Natural killer cell treated with Interleukin-12 subunit alpha and Interleukin-12 subunit beta and Interleukin-15 and Interleukin-18, amount 100 ng/mL, for 72 hours (primary cell): ENCODE data around the gene PLCB2. TPM values are rescaled to one million over a fixed set of nuclear protein-coding genes. Genes with fewer than 3 reads are reported as not detected.

Experiments used
- ATAC-seq, 2 donors: fragments of 150-1000 bp; cut with Tn5 transposase in 1 of 2; sonication (Bioruptor Pico), chemical (Tn5 transposase) in 1 of 2; 2 replicates each; pipeline ENCODE4 v1.10.0; 2021
- DNase-seq: peaks from one replicate; pipeline ENCODE4 v3.0.0; 2022; ENCODE audit warnings: low spot score
- H3K27ac Mint-ChIP-seq, 2 donors: 1 replicate in 1 of 2; 2 replicates in 1 of 2; pipeline ENCODE4 v1.8.0; 2022; ENCODE audit warnings: mixed read lengths in 2 of 2, mild to moderate bottlenecking in 1 of 2, moderate library complexity in 1 of 2
- H3K27me3 Mint-ChIP-seq, 2 donors: 1 replicate in 1 of 2; 2 replicates in 1 of 2; pipeline ENCODE4 v1.8.0; 2022; ENCODE audit warnings: mixed read lengths in 2 of 2
- H3K36me3 Mint-ChIP-seq: one replicate; pipeline ENCODE4 v1.8.0; 2022; ENCODE audit warnings: mixed read lengths
- H3K4me1 Mint-ChIP-seq, 2 donors: 1 replicate in 1 of 2; 2 replicates in 1 of 2; pipeline ENCODE4 v1.8.0; 2022; ENCODE audit warnings: low read depth in 2 of 2, mixed read lengths in 2 of 2, mild to moderate bottlenecking in 1 of 2
- H3K4me3 Mint-ChIP-seq: one replicate; pipeline ENCODE4 v1.8.0; 2022; ENCODE audit warnings: mixed read lengths
- H3K9me3 Mint-ChIP-seq: 2 replicates; pipeline ENCODE4 v1.8.0; 2022; ENCODE audit warnings: mixed read lengths
- total RNA-seq, 2 donors: library from RNA; stranded (reverse); gene quantifications; one replicate each; pipeline ENCODE4 v1.2.3, GENCODE V29; 2022

The PLCB2 gene
- total RNA-seq, 2 donors from 2014 or later, result 90.5 to 109 TPM

DNA sequence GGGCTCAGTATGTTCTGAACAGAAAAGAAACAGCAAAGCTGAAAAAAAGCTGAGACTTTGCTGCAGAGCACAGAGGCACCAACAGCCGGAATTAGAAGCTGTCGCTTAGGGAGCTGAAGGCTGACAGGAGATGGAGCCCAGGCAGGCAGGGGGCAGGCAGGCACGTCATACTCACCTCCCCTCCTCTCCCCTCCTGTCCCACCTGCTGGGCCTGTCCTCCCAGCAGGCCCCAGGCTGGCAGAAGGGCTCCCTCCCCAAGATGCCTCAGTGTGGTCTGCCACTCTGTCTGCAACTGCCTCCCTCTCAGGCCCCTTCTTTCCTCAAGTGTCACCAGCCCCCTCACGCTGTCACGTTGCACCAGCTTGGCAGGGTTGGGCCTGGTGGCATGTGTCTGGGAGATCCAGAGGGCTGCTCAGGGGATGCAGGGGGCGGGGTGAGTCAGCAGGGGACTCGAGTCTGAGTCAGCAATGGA lies 21.6 kb downstream of the PLCB2 start:
- H3K4me1 Mint-ChIP-seq, result peaks cover under 1 to 5% of the 10 kb centered on the region in 2 donors
- no peaks in the 10 kb centered on the region for H3K36me3 Mint-ChIP-seq
- H3K27me3 Mint-ChIP-seq, result peaks cover 0 to 1% of the 10 kb centered on the region in 2 donors
- no peak for DNase-seq
- no peak overlapping the region for H3K27ac Mint-ChIP-seq
- ATAC-seq, result no peak
- no peaks in the 10 kb centered on the region for H3K9me3 Mint-ChIP-seq
- no peak overlapping the region for H3K4me3 Mint-ChIP-seq

GRCh38 chr15:40285554-40286011 lies 22.2 kb downstream of the PLCB2 start:
- Mint-ChIP-seq H3K9me3 (no peaks in the 10 kb centered on the region), H3K4me3 (no peak overlapping the region), H3K27me3 (peaks cover 0 to 4% of the 10 kb centered on the region in 2 donors), H3K36me3 (no peaks in the 10 kb centered on the region), H3K27ac (no peak overlapping the region), H3K4me1 (peaks cover 4 to 6% of the 10 kb centered on the region in 2 donors)
- no peak for DNase-seq
- no peak for ATAC-seq

DNA sequence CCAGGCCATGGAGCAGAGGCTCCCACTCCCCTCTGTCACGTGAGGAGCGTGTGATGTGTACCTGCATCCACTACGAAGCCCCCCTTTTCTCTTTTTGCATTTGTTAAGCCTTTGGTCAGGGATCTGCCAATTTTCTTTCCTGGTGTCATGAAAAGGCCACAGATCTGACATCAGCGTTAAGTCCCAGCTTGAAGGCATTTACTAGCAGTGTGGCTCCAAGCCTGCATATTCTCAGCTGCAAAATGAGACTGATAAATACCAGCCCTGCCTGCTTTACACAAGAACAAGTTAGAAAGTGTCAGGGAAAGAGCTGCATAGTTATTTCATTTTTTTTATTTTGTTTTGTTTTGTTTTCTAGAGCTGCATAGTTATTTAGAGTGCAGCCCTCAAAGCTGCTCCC lies 22.6 kb downstream of the PLCB2 start:
- Mint-ChIP-seq H3K4me3 (no peak overlapping the region), H3K27me3 (peaks cover 0 to 4% of the 10 kb centered on the region in 2 donors), H3K27ac (no peak overlapping the region), H3K4me1 (peaks cover 4 to 6% of the 10 kb centered on the region in 2 donors), H3K36me3 (no peaks in the 10 kb centered on the region), H3K9me3 (no peaks in the 10 kb centered on the region)
- DNase-seq (no peak), ATAC-seq (no peak)

- Mint-ChIP-seq H3K9me3 (no peaks in the 10 kb centered on the region), H3K27ac (no peak overlapping the region), H3K4me1 (peaks cover 2 to 4% of the 10 kb centered on the region in 2 donors), H3K27me3 (peaks cover 3 to 6% of the 10 kb centered on the region in 2 donors), H3K36me3 (no peaks in the 10 kb centered on the region), H3K4me3 (no peak overlapping the region)
- ATAC-seq, result no peak
- DNase-seq, result no peak
Observed at GRCh38 chr15:40283615-40284300, 24.0 kb downstream of the PLCB2 start.

- peaks cover 4 to 5% of the 10 kb centered on the region in 2 donors for H3K4me1 Mint-ChIP-seq
- peaks cover 10 to 13% of the 10 kb centered on the region in 2 donors for H3K27me3 Mint-ChIP-seq
- no peak for DNase-seq
Observed at GRCh38 chr15:40282869-40283614, 24.7 kb downstream of the PLCB2 start, which contains the start of gene ANKRD63. Gene ANKRD63, minus strand, starts transcription at chr15:40283064. Its CDS starts 478 bp downstream, at chr15:40282586.

DNA sequence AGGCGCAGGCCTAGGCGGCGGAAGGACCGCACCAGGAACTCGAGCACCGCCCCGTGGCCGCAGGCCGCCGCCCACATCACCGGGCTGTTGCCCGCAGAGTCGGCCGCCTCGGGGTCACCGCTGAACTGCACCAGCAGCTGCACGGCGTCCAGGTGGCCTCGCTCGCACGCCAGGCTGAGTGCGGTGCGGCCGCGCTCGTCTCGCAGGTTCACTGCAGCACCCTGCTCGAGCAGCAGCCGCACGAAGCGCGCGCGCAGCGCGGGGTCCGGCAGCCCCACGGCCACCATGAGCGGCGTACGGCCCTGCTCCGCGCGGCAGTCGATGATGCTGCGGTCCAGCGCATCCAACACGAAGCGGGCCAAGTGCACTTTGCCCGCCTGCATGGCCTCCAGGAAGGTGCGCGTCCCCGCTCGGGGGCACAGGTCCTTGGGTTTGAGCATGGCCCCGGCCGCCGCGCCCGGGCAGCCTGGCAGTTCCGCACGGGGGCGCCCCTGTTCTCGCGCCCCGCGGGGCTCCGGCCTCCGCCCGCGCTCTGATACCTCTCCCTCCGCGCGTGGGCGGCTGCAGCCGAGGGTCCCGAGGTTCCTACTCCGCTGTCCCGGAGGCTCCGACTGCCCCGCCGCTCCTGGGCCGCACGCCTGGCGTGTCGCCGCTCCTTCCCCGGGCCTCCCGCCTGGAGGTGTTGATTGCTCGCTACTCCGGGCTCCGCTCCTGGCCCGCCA lies 25.4 kb downstream of the PLCB2 start:
- Mint-ChIP-seq H3K9me3 (no peaks in the 10 kb centered on the region), H3K36me3 (no peaks in the 10 kb centered on the region), H3K27ac (no peak overlapping the region), H3K4me1 (peaks cover 4 to 5% of the 10 kb centered on the region in 2 donors), H3K4me3 (peak overlapping the region; percentile 61), H3K27me3 (peaks cover 11 to 14% of the 10 kb centered on the region in 2 donors)
- DNase-seq (no peak), ATAC-seq (peak; percentile 71 to 82)

More at GRCh38 chr15:40282869-40283614, 24.7 kb downstream of the PLCB2 start, which contains the start of gene ANKRD63:
- Mint-ChIP-seq H3K36me3 (no peaks in the 10 kb centered on the region), H3K9me3 (no peaks in the 10 kb centered on the region), H3K4me3 (peak within 1 kb of the TSS; percentile 61), H3K27ac (no peak within 1 kb of the TSS)
- ATAC-seq, result peak; percentile 56 to 58

DNA sequence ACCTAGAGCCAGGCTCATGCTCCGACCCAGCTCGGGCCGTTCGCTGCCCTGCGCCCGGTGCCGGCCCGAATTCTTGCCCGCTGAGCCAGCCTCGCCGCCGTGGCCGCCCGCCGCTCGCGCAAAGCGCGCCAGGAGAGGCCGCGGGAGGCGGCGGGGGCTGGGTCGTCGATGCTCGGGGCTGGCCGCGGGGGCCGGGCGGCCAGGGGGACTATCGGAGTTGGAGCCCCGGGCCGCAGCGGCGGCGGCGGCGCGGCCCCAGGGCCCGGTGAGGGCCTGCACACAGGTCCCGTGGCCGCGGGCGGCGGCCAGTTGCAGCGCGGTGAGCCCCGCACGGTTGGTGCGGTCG lies 26.0 kb downstream of the PLCB2 start:
- DNase-seq (no peak), ATAC-seq (no peak)
- Mint-ChIP-seq H3K4me1 (peaks cover 4 to 5% of the 10 kb centered on the region in 2 donors), H3K4me3 (no peak overlapping the region), H3K9me3 (no peaks in the 10 kb centered on the region), H3K27me3 (peaks cover 11 to 14% of the 10 kb centered on the region in 2 donors), H3K27ac (no peak overlapping the region), H3K36me3 (no peaks in the 10 kb centered on the region)

GRCh38 chr15:40281057-40281800 lies 26.5 kb downstream of the PLCB2 start:
- Mint-ChIP-seq H3K9me3 (no peaks in the 10 kb centered on the region), H3K27ac (no peak overlapping the region), H3K36me3 (no peaks in the 10 kb centered on the region), H3K4me3 (peak overlapping the region; percentile 58), H3K4me1 (peaks cover 4 to 5% of the 10 kb centered on the region in 2 donors), H3K27me3 (peaks cover 11 to 16% of the 10 kb centered on the region in 2 donors)
- DNase-seq (no peak), ATAC-seq (no peak)

- DNase-seq (no peak), ATAC-seq (no peak)
- H3K9me3 Mint-ChIP-seq, result no peaks in the 10 kb centered on the region
- H3K27me3 Mint-ChIP-seq, result peaks cover 11 to 16% of the 10 kb centered on the region in 2 donors
- no peaks in the 10 kb centered on the region for H3K36me3 Mint-ChIP-seq
- H3K4me1 Mint-ChIP-seq, result peaks cover 4 to 5% of the 10 kb centered on the region in 2 donors
- H3K4me3 Mint-ChIP-seq, result peak overlapping the region; percentile 58
- no peak overlapping the region for H3K27ac Mint-ChIP-seq
Observed at GRCh38 chr15:40280260-40281056, 27.3 kb downstream of the PLCB2 start.

- H3K27ac Mint-ChIP-seq, result no peak overlapping the region
- ATAC-seq, result peak in 1 of 2 donors; percentile 72
- no peaks in the 10 kb centered on the region for H3K36me3 Mint-ChIP-seq
- peaks cover 4 to 7% of the 10 kb centered on the region in 2 donors for H3K4me1 Mint-ChIP-seq
- DNase-seq, result peak; percentile 74
- H3K9me3 Mint-ChIP-seq, result no peaks in the 10 kb centered on the region
- peaks cover 11 to 16% of the 10 kb centered on the region in 2 donors for H3K27me3 Mint-ChIP-seq
- H3K4me3 Mint-ChIP-seq, result no peak overlapping the region
Observed at GRCh38 chr15:40279437-40280141, 28.1 kb downstream of the PLCB2 start.

DNA sequence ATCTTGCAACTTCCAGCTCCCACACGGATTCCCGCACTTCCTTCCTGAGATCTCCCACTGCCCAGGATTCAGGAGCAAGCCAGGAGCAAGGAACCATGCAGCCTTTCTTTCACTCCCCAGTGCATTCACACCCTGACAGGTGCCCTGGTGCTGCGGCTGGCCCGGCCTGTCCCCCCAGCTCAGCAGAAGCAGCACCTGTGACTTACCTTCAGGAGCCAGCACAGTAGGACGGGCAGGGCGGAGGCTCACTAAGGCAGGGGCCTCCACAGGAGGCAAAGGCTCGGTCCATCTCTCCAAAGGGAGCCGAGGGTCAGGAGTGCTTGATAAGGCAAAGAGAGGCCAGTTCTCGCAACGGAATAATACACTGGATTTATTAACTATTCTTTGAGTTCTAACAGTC lies 29.7 kb downstream of the PLCB2 start:
- no peak for DNase-seq
- no peak for ATAC-seq
- no peaks in the 10 kb centered on the region for H3K9me3 Mint-ChIP-seq
- no peak overlapping the region for H3K27ac Mint-ChIP-seq
- H3K36me3 Mint-ChIP-seq, result no peaks in the 10 kb centered on the region
- H3K27me3 Mint-ChIP-seq, result peaks cover 11 to 16% of the 10 kb centered on the region in 2 donors
- peaks cover 4 to 9% of the 10 kb centered on the region in 2 donors for H3K4me1 Mint-ChIP-seq
- H3K4me3 Mint-ChIP-seq, result no peak overlapping the region

DNA sequence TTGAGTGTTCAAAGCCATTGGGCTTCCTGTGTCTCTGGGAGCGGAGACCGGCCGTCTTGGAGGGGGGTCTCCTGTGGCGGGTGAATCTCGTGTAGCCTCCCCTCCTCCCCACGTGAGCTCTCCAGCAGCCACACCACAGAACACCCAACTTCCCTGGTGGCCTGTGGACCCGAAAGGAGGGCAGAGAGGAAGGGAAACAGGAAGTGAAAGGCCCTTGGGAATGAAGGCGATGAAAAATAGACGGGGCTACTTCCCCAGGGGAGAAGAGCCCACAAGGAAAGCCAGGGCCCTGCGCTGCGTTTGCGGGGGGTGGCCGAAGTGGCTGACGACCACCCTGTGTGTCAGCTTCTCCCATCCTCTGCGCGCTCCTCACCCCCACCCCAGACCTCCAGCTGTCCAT lies 30.3 kb downstream of the PLCB2 start:
- ATAC-seq (no peak), DNase-seq (no peak)
- peaks cover 11 to 16% of the 10 kb centered on the region in 2 donors for H3K27me3 Mint-ChIP-seq
- no peak overlapping the region for H3K4me3 Mint-ChIP-seq
- no peaks in the 10 kb centered on the region for H3K36me3 Mint-ChIP-seq
- H3K27ac Mint-ChIP-seq, result no peak overlapping the region
- peaks cover 4 to 9% of the 10 kb centered on the region in 2 donors for H3K4me1 Mint-ChIP-seq
- no peaks in the 10 kb centered on the region for H3K9me3 Mint-ChIP-seq
